GM21367 (cell line): ENCODE data around the gene GFER.
"Not testable (repeated sequence)": the region's sequence is repeated elsewhere in the genome, so short reads cannot be mapped to it uniquely, and the experiment has no call there.

Experiments used
- ATAC-seq: cut with Tn5 transposase; IDR thresholded peaks from one replicate; pipeline ENCODE4 v1.9.1; 2021; ENCODE audit not compliant: unreplicated experiment

The GFER gene

DNA sequence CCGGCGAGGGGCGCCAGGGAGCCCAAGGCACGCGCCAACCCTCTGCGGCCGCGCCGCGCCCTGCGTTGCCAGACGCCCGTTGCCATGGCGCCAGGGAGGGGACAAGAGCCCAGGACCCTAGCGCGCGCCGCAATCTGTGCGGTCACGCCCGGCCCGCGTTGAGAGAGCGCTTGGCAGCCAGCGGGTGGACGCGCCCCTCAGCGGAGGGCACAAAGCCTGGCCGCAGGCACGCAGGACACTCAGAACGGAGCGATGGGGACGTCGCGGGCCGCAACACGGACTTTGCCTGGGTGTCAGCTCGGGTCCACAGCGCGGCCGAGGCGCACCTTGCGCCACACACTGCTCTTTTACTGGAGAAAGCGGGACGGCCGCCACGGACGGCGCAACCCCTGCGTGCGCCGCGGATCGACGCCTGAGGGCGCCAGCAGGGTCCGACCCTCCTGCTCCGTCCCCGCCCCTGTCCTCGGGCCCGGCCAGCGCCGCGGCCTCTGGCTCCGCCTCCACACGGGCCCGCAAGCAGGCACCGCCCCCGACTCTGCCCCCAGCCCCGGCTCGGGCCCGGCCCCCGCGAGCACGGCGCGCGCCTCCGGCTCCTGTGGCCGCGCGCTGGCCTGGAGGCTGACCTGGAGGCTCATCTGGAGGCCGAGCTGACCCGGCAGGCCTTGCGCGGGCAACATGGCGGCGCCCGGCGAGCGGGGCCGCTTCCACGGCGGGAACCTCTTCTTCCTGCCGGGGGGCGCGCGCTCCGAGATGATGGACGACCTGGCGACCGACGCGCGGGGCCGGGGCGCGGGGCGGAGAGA lies at the start of gene GFER:
Gene GFER (plus strand): TSS at position 650 of the 803 bp plus-strand sequence. CDS start 26 bp downstream, at position 676.
- ATAC-seq: peak; percentile 68

DNA sequence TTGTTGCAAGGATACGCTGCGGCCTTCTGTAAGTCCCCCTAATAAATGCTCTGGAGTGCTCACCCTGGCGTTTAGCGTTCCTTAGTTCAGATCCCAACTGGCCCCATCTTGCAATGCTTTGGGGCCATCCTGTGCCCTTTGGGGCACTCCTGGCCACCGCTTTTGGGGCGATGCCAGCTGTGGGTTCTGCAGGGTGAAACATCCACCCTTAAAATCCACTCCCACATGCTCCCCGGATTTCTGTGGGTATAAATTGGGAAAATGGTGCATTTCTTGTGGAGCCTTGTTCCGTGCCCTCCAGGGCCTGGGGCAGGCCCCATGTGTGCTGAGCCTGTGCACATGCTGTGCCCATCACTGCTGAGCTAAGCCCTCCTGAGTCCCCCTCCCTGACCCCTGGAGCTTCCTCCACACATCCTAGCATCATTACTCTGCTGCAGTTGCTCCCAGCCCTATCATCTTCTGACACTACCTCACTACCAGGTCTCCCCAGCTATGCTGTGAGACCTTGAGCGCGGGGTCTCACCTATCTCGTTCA lies 47.0 kb upstream of the GFER start:
- no peak for ATAC-seq

DNA sequence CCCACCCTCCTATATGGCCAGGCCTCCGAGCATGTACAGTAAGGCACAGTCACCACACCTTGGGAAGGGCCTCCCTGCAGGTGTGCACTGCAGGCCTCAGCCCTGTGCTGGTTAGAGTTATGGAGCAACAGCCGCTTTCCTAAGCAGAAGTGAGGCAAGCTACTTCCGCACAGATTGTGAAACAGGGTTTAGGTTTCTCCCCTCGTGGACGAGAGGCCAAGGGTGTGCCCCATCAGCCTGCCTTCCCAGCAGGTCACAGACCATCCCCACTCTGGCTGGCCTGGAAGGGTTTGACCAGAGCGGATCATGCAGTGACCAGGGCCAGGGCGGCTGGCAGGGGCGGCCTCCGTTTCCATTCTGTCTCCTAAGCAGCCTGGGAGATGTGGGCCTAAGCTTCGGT lies 45.7 kb upstream of the GFER start:
- no peak for ATAC-seq

DNA sequence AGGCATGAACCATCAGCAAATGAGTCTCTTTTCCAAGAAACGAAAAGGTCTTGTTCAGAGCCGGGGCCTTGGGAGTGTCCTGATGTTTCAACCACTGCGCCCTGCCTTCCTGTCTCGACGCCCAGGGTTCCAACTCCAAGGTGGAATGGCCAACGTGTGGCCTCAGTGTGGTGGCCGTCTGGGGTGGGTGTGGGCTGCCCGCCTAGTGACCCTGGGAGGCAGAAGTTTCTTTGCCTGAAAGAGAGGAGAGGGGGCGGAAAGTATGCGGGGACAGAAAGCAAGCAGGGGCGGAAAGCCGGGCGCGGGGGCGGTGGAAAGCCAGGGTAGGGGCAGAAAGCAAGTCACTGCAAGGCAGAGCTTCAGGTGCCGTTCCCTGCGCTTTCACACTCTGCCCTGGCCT lies 45.1 kb upstream of the GFER start:
- ATAC-seq: no peak

DNA sequence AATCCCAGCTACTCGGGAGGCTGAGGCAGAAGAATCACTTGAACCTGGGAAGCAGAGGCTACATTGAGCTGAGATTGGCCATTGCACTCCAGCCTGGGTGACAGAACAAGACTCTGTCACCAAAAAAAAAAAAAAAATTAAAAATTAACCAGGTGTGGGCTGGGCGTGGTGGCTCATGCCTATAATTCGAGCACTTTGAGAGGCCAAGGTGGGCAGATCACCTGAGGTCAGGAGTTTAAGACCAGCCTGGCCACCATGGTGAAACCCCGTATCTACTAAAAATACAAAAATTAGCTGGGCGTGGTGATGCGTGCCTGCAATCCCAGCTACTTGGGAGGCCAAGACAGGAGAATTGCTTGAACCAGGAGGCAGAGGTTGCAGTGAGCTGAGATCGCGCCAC lies 44.2 kb upstream of the GFER start:
- not testable (repeated sequence) for ATAC-seq

DNA sequence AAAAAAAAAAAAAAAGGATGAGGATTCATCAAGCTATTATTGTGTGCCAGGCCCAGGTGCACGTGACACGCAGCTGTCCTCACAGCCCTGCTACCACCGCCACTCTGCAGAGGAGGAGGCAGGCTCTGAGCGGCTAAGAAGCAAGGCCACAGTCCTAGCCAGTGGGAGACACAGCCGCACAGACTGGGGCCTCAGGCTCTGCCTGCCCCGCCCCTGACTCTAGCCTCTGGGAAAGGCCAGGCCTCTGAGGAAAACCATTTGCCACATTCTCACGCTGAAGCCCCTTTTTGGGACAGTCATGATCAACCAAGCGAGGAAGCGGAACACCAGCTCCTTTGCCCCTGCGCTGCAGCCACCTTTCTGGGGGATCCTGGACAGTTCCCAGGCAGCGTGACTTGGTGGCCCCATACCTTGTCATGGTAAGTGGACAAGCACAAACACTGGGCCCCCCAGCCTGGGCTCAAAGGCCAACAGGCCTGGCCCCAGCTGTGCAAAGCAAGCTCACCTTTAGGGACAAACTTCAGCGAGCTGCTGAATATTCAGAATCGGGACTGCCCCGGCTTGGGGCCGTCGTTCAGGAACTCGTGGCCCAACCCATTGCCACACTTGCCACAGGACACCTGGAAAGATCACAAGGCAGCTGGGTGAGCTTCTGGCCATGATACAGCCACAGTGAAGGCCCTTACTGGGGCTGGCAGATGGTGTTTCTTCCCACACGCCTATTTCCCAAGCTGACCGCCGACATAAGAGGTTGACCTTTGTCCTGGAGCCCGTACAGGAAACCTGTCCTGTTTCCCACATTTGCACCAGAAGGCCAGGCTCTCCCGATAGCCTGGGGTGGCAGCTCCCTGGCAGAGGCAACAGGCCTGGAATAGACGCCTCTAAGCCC lies 43.5 kb upstream of the GFER start:
- ATAC-seq: no peak

DNA sequence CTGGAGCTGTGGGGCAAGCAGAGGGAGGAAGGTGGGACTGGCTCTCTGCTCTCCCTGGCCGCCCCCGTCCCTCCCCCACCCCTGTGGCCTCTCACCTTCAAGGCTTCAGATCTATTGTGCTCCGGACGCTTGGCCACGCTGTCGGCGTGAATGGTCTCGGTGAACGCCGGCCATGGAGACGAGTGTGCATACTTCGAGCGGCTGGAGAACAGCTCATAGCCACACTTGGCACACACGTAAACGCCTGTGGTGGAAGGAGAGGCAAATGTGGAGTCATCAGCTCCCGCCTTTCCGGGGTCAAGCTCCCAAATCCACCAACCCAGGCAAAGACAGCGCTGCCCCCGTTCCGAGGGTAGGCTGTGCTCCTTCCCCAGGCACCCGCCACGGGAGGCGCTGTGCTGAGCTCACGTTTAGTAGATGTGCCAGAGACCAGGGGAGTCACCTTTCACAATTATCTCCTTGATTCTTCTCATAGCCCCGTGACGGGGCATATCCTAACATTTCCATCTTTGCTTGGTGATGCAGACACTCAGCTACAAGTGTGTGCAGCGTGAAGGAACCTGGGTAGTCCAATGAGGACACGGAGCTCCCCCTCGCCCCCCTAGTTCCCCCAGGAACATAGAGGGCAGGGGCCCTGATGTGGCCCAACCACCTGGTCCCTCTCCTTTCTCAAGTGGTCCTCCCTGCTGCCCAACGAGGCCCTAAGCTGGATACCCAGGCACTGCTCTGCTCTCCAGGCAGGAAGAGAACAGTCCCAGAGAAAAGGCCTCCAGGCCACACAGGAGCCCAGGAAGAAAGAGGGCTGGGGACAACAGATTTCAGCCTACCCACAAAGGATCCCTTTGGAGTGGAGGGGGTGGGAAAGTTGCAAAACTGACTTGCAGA lies 42.6 kb upstream of the GFER start:
- ATAC-seq: no peak

DNA sequence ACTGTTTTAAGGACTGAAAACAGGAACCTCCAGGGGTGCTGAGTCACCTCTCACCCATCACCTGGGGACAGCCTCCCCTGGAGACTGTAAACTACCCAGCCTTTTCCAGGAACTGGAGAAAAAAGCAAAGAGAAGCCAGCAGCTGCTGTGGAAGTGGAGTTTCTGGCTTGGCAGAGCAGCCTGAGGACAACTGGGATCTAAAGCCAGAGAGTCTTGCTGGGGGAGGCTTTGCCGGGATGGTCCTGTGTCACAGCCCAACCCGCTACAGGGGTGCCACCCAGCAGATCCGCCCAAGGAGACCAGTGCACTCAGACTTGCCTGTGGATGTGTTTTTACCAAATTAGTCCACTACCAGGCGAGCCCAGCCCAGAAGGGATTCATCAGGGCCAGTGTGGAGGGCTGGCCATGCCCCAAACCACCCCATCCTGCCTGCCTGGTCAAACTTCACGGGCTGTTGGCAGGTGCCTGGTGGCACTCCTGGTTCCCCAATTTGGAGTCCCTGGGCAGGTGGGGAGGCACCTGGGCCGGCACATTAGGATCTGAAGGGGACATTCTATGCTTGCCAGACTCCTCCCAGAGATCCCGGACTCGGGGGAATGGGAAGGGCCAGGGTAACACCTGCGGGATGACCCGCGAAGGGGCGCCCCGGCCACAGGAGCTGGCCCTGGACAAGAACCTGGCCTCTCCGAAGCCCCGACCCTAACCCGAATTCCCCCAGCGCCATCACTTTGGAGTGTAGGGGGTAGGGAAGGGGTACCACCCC lies 41.8 kb upstream of the GFER start:
- no peak for ATAC-seq

DNA sequence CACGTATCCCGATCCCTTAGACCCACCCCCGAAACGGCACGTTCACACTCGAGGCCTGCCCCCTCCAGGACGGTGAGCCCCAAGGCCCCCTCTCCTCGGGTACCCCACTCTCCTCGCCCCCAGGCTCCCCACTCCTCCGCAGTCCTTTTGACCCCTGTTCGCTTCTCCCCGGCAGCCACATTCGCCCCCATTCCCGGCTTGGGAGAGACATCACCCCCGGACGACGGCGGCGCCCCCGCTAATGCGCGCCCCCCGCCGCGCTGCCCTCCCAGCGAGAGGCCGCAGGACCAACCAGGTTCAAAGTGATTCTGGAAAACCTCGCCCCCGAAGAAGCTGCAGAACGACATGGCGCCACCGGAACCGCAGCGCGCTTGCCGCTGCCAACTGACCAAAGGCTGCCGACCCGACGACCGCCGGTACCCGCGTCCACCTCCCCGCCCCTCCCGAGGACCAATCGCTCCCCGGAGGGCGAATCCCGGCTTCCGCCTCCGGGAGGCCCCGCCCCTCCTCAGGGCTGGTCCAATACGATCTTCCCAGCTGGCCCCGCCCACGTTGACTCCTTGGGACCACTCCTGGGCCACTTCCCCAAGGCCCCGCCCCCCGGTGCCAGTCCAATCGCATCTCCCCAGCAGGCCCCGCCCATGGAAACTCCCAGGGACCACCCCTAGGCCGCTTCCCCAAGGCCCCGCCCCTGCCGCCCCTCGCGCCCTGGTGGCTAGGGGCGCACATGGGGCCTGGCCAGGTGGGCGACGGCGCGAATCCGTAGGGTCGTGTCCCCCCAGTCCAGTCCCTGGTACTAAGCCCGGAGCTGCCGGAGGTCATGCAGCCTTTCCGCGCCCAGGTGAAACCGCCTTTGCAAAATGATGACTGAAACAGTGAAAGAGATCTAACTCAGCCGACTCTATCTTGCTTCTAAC lies 40.9 kb upstream of the GFER start, which contains the start of gene MSRB1:
Gene MSRB1 (minus strand): TSS at position 390 of the 917 bp plus-strand sequence. CDS start 43 bp downstream, at position 347.
- peak; percentile 88 for ATAC-seq

DNA sequence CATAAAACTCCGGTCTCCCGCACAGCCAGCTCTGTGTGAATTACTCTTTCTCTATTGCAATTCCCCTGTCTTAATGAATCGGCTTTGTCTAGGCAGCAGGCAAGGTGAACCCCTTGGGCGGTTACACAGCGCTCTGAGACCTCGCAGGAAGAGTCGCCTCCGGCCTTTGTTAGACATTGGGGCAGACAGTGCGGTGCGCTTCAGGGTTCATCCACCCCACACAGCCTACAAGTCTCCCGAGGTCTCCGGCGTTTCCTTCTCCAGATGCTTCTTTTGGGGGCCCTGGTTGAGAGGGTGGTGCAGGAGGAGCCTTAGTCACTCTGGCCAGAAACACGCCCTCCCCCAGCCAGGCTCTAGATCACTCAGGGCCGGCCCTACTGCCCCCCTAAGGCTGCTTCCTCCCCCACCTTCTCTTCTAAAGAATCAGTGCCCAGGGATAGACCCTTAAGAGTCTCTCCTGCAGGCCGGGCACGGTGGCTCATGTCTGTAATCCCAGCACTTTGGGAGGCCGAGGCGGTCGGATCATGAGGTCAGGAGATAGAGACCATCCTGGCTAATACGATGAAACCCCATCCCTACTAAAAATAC lies 39.3 kb upstream of the GFER start:
- ATAC-seq: no peak

DNA sequence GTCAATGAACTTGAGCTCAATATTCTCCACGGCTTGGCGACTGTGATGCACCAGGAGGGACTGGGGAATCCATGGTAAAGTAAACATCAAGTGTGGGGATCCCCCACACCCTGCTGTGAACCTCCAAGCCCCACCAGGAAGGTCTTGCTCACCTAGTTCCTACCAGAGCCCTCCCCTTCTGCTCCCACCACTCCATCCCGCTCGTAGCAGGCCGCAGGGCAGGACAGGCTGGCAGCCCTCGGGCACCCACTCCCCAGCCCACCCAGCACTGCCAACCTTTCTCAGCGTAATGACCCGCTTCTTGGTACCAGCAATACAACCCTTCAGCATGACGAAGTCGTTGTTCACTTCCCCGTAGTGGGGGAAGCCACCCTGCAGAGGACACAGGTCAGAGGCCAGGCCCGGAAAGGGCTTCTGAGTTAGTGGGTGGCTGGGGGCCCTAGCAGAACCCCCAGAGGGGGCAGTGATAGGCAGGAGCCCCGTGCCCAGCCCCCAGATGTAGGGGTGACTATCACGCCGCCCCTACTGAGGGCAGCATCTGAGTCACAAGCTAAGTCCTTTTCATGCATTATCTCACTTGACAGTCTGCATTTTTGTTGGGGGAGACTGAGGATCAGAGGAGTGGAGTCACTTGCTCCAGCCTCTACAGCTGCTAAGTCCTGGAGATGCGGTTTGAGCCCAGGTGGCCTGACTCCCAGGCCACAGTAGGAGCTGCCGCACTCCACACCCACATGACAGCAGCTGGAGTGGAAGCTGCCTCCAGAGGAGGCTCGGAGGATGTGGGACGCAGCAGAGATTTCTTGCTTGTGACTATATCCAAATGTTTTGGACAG lies 38.2 kb upstream of the GFER start:
- ATAC-seq: no peak

DNA sequence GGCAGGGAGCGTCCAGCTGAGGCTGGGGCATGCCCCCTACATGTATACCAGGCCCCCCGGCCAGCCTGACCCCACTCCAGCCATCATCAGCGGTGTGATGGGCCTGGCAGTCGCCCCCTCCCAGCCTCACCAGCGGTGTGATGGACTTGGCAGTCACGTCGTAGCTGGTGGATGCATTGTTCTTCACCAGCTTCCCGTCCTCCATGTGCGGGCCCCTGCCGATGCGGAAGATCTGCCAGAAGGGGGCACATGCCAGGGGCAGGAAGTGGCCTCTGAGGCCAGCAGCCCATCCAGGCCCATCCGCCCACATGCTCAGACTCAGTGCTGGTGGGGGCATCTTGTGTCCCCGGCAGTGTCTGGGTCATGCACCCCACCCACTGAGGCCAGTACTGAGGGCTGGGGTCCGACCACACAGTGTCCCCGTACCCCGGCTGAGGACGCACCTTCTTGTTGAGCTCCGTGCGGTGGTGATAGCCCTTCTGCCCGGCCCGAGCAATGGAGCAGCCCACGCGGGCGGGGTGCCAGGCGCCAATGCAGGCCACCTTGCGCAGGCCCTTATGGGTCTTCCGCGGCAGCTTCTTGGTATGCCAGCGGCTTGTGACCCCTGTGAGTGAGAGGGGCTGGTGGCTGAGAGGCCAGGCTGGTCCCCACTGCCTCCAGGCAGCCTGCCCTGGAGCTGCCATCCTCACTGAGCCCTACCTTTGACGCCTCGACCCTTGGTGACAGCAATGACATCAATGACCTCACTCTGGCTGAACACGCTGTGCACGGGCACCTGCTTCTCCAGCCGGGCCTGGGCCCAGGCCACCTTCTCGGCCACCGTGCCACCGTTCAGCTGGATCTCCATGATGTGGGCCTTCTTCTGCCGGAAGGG lies 37.3 kb upstream of the GFER start:
- ATAC-seq: no peak

DNA sequence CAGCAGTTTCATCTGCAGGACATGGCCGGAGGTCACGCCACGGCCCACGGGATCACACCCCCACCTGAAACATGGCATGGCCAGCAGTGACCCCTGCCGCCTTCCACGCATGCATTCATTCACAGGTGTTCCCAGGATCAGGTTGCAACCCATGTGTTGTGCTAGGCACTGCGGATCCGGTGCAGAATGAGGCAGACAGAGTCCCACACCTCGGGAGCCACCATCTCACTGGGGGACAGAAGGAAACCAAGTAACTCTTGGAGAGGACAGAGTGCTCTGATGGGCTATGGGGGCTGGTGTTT lies 36.7 kb upstream of the GFER start:
- ATAC-seq: no peak

DNA sequence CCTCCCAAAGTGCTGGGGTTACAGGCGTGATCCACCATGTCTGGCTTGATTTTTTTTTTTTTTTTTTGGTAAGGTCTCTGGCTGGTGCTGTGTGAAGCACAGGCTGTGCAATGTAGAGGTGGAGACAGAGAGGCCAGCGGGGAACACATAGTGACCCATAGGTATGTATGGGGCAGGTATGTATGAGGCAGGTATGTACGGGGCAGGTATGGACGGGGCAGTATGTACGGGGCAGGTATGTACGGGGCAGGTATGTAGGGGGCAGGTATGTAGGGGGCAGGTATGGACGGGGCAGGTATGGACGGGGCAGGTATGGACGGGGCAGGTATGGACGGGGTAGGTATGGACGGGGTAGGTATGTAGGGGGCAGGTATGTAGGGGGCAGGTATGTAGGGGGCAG lies 34.5 kb upstream of the GFER start:
- no peak for ATAC-seq

DNA sequence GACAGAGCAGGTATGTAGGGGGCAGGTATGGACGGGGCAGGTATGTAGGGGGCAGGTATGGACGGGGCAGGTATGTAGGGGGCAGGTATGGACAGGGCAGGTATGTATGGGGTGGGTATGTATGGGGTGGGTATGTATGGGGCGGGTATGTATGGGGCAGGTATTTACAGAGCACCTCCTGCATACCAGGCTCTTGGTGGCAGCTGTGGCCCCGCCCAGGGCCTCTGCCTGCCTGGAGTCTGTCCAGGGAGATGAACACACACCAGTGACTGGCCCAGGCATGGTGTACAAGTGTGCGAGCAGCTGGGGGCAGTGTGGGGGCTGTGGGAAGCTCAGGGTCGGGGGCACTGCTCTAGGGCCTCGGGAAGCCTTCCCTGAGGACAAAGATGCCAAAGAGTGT lies 33.9 kb upstream of the GFER start:
- ATAC-seq: no peak

DNA sequence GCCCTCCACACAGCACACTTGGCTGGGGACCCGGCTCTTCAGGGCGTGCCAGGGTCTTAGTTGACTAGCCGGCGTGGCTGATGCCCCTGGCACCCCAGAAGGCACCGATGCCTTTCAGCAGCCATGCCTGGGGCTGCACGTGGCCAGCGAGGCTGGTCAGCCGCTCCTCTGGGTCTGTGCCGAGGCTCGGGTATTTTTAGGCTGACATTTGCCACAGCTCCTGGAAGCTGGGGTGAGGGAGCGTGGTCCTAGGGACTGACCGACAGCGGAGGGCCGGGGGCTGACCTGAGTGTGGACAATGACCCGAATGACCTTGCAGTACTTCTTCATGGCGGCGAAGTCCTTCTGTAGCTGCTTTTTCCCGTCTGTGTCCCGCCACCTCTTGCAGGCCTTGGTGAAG lies 33.4 kb upstream of the GFER start:
- no peak for ATAC-seq

DNA sequence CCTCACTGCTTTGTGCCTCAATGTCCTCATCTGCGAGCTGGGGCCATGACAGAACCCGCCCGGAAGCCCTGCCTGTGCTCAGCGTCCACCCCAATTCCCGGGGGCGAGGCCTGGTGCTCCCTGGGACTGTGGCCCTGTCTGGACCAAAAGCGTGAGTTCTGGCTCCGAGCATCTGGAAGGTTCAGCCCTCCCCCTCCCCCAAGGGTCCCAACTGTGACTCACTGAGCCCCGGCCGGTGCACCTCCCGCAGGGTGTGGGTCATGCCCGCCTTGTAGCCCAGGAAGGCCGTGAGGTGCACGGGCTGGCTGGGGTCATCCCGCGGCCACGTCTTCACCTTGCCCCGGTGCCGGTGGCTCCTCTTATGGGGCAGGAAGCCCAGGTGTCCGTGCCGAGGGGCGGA lies 30.3 kb upstream of the GFER start:
- ATAC-seq: no peak
